GM18511 (cell line): ENCODE data around the gene CSNK2A1.
"Not testable (repeated sequence)": the region's sequence is repeated elsewhere in the genome, so short reads cannot be mapped to it uniquely, and the experiment has no call there.

Experiments
- ATAC-seq: cut with Tn5 transposase; IDR thresholded peaks from one replicate; pipeline ENCODE4 v1.9.1; 2021; ENCODE audit warnings: mild to moderate bottlenecking, moderate library complexity; ENCODE audit not compliant: unreplicated experiment

The CSNK2A1 gene

DNA sequence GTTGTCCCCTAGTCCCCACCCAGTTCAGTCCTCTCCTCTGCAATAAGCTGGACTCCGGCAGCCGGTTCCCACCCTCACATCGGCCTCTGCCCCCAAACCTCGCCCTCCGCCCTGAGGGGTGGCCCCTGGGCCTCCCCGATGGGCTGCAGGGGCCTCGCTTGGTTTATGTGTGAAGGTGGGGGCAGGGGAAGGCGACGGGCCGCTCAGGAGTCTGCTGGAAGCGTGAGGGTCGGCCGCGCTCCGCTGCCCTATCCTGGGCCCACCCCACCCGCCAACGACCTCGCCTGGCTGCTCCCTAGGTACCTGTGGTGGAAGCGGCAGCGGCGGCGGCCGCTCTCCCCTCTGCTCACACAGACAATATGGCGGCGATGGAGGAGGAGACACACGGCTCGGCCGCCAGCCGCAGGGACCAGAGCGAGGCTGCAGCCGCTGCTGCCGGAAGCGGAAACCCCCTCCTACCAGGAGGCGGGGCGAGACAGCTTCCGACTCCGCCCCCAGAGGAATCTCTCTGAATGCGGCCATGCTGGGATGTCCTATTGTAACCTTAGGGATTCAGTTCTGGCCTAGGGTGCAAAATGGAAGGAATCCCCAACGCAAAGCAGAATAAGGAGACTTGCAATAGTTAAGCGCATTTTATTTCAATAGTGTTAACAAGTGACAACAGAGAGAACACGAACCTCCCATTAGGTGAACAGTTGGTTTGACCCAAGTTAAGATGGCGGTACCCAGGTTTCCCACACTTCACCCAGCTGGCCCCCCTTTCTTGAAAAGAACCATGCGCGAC is at the start of gene CSNK2A1:
Gene CSNK2A1, minus strand, starts transcription at position 422 of the 784 bp plus-strand sequence. CDS start 35,239 bp downstream, outside the sequence.
- ATAC-seq = peak; percentile 93

GRCh38 chr20:592506-592905 is 48.9 kb upstream of the CSNK2A1 start:
- ATAC-seq = no peak

- no peak for ATAC-seq
Measured at GRCh38 chr20:591941-592340, 48.4 kb upstream of the CSNK2A1 start.

DNA sequence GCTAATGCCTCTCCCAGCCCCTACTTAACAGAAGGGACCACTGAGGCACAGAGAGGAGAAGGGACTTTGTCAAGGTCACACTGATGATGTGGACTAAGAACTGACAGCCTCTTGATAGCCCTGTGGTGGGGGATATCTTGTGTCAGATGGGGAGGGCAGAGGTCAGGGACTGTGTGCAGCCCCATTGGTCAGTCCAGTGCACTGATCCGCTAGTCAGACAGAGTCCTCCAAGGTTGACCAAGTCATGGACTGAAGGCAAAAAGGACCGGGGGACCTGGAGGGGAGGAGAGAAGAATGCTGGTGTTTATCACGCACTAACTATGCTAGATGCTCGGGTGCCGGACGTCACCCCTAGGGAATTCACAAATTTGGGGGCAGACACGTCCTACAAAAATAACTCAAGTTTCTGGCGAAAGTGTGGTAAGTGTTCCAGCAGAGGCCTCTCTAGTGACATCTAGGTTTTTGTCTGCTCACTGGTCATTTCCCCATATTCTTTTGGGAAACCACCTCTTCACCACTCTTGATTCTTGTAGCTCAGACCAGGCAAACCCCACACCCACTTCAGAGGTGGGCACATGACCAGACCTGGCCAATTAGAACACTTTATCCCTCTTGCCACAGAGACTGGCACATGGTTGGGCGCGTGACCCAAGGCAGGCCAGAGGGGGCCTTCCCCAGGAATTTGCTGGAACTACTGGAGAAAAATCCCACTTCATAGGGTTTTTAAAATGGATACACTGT is 45.5 kb upstream of the CSNK2A1 start:
- ATAC-seq = peak; percentile 72

GRCh38 chr20:588476-588875 is 44.9 kb upstream of the CSNK2A1 start:
- ATAC-seq = no peak

- no peak for ATAC-seq
Measured at GRCh38 chr20:584971-585301, 41.3 kb upstream of the CSNK2A1 start.

DNA sequence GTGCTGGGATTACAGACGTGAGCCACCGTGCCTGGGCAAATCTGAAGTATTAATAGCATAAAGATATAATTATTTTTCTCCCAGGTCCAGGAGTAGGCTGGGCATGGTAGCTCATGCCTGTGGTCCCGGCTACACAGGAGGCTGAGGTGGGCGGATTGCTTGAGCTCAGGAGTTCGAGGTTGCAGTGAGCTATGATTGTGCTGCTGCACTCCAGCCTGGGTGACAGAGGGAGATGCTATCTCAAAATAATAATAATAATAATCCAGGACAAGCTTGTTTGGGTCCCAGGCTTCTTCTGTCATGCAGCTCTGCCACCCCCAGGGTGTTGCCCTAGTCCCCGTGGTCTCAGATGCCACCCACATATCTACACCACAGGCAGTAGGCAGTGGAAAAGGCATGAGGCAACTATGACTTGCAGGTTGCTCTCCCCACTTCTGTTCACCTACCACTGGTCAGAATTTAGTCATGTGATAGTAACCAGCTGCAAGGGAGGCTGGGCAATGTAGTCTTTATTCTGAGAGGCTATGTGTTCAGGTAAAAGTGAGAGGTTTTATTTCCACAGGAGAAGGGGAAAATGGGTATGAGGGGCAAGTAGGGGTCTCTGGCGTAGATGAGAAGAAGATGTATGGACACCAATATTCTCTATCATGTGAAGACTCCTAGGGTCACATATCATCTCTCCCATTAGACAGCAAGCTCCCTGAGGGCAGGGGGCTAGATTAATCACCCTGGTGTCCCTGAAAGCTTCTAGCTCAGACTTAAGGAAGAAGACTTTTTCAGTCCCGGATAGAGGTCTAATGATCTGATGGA is 40.8 kb upstream of the CSNK2A1 start:
- no peak for ATAC-seq

GRCh38 chr20:582204-582603 is 38.6 kb upstream of the CSNK2A1 start:
- ATAC-seq = no peak

GRCh38 chr20:578940-579690 is 35.5 kb upstream of the CSNK2A1 start:
- not testable (repeated sequence) for ATAC-seq

DNA sequence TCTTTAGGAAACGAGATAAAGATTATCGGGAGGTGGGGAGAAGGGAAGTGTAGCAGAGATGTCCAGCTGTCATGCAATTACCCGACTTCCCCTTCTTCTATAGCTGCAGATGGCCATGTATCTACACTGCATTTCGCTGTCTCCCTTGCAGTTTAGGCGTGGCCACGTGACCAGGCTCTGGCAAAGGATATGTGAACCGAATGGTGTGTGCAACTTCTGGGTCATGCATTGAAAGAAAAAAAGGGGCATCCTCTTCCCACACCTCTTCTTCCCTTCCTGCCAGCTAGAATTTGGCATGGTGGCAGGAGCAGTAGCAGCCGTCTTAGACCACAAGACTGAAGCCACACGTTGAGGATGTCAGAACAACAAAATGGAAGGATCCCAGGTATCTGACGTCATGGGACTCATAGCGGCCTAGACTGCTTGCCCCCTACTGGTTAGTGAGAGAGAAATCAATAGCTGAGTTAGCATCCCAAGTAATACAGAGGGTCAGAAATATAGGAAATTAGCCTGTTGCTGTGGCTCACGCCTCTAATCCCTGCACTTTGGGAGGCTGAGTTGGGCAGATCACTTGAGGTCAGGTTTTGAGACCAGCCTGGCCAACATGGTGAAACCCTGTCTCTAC is 33.7 kb upstream of the CSNK2A1 start:
- ATAC-seq = no peak

DNA sequence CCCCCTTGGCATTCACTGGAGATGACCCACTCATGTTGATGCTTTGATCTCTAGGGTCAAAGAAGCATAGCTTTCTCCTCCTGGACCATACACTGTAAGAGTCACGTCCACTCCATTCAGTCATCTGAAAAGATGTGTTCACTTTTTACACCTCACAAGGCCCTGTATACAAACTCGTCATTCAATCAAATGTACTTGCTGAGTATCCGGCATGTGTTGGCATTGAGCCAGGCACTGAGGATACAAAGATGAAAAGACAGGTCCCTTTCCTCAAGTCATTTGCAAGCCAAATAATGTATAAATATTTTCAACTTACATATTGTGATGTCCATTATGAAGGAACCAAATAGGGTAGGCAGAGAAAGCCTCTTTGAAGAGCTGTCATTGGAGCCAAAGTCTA is 32.6 kb upstream of the CSNK2A1 start:
- no peak for ATAC-seq

DNA sequence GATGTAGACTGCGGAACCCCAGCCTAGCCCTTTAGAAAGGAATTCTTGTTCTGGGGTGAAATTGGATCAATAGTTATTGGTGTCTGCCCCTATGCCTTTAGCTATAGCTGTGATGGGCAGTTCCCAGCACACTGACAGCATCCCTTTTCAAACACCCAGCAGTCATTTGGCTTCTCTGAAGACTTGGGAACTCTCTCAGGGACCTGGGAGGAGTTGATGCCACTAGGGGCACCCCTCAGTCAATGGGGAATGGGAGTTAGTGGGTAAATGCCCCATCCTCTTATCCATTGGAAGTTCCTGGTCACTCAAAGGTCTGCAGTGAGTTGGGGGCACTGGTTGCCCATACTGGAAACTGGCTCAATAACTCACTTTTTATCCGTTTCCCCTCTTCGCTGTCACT is 31.6 kb upstream of the CSNK2A1 start:
- ATAC-seq = no peak

GRCh38 chr20:574297-574942 is 30.8 kb upstream of the CSNK2A1 start:
- ATAC-seq = no peak

DNA sequence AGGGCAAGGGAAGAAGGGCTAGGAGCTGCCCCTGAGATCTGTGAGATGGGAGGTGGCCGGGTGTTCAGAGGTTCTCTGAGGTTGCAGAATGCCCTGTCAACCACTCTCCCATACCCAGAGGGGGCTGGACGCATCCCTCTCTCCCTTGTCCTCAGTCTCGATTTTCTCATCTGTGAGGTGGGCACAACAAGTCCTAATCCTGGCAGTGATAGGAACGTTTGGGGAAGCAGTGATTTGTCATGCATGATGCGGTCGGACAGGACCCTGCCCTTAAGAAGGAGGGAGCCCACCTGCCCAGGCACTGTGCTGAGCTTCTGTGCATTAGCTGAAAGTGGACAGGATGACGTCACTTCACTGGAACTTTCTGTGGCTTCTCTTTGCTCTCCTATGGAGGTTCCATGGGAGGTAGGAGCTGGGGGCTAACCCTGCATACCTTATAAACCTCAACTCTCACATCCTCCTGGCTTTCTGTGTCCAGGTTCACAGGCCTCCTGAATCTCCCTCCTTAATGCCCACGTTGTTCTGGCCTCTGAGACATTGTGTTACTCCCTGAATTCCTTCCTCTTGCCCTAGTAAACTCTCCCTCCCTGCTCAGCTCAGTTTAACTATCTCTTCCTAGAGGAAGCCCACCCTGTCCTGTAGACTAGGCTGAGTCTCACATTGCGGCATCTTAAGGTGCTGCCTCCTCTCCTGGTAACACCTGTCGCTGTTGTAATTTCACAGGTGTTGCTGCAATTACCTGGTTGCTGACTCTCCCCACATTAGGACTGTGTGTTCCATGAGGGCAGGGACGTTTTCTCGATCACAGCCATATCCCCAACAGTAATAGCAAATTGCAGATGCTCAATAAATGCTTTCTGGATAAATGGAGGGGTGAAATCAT is 30.1 kb upstream of the CSNK2A1 start:
- no peak for ATAC-seq

- no peak for ATAC-seq
Measured at GRCh38 chr20:572727-573126, 29.1 kb upstream of the CSNK2A1 start.

- ATAC-seq = no peak
Measured at GRCh38 chr20:571754-572441, 28.3 kb upstream of the CSNK2A1 start.

- ATAC-seq = no peak
Measured at GRCh38 chr20:568673-569415, 25.3 kb upstream of the CSNK2A1 start.
